Panc1 (cell line): ENCODE data around the gene ENOX1. TPM values are rescaled to one million over a fixed set of nuclear protein-coding genes. Genes with fewer than 3 reads are reported as not detected.

Source experiments
- ATAC-seq: fragments of 200-7000 bp; cut with Tn5 transposase; 2 replicates; pipeline ENCODE4 v1.9.1; 2020; ENCODE audit warnings: mild to moderate bottlenecking, moderate library complexity
- BruUV-seq: library from RNA; stranded (reverse); fragments of 400-500 nt; replicated peaks from 2 replicates; lab custom pipeline; 2021; lab: Mats Ljungman, UMichigan
- CTCF ChIA-PET: fragments of 300-600 bp; sonication (Branson Sonifier 250); formaldehyde crosslinking; loops from one replicate; lab custom pipeline; 2022; ENCODE audit warnings: antibody characterized with exemption; lab: Charles Lee
- POLR2A ChIA-PET: fragments of 300-600 bp; sonication (Branson Sonifier 250); formaldehyde crosslinking; loops from one replicate; lab custom pipeline; 2022; ENCODE audit warnings: antibody characterized with exemption; lab: Charles Lee
- DNase-seq: peaks from one replicate; pipeline ENCODE4 v3.0.0-alpha.2; 2010; ENCODE audit warnings: low read depth, low spot score
- H3K27ac ChIP-seq: 2 replicates; pipeline ENCODE4 v1.5.1; 2011; ENCODE audit warnings: mild to moderate bottlenecking, low read length, inconsistent platforms
- H3K27me3 ChIP-seq: fragments of 200-500 bp; sonication (Bioruptor generic); 2 replicates; pipeline ENCODE4 v1.6.0; 2014; ENCODE audit warnings: low read length, inconsistent platforms; ENCODE audit not compliant: control insufficient read depth, insufficient read depth
- H3K36me3 ChIP-seq: fragments of 200-500 bp; sonication (Bioruptor generic); 2 replicates; pipeline ENCODE4 v1.5.1; 2014; ENCODE audit warnings: inconsistent platforms, mild to moderate bottlenecking, low read length, moderate library complexity; ENCODE audit not compliant: control insufficient read depth, insufficient read depth
- H3K4me1 ChIP-seq: 2 replicates; pipeline ENCODE4 v1.5.1; 2011; ENCODE audit warnings: inconsistent platforms, mild to moderate bottlenecking, low read length, moderate library complexity; ENCODE audit not compliant: control insufficient read depth, insufficient read depth
- H3K4me3 ChIP-seq, 2 experiments: 2 replicates each; pipeline ENCODE4 v1.5.1; 2011 to 2012; ENCODE audit warnings: low read depth in 2 of 2, low read length in 2 of 2, mild to moderate bottlenecking in 2 of 2, inconsistent platforms in 1 of 2, moderate library complexity in 1 of 2
- H3K9me3 ChIP-seq: fragments of 200-500 bp; sonication (Bioruptor generic); 2 replicates; pipeline ENCODE4 v1.5.1; 2014; ENCODE audit warnings: low read depth, mild to moderate bottlenecking, inconsistent platforms, low read length, moderate library complexity; ENCODE audit not compliant: control insufficient read depth, insufficient read depth
- POLR2AphosphoS5 ChIP-seq: IDR thresholded peaks from 2 replicates; pipeline ENCODE4 v1.6.1; 2012; ENCODE audit warnings: mild to moderate bottlenecking, low read depth, low read length, moderate library complexity
- SIN3A ChIP-seq: IDR thresholded peaks from 2 replicates; pipeline ENCODE4 v1.6.1; 2012; ENCODE audit warnings: low read depth, mild to moderate bottlenecking, low read length, moderate library complexity, borderline replicate concordance; ENCODE audit not compliant: insufficient read depth
- TCF7L2 ChIP-seq: IDR thresholded peaks from 2 replicates; pipeline ENCODE4 v1.6.1; 2011; ENCODE audit warnings: mild to moderate bottlenecking, low read depth, low read length, inconsistent platforms
- in situ Hi-C: cut with HindIII; loops from 2 replicates; pipeline ENCODE4 v1.10.0; 2016; ENCODE audit warnings: low sequenced_read_pairs, low pct_unique_long_range_greater_than_20kb
- intact Hi-C: fragments of 100-400 bp; cut with micrococcal nuclease; formaldehyde crosslinking; loops from one replicate; pipeline ENCODE4 v1.10.0; 2022; ENCODE audit not compliant: unreplicated experiment
- total RNA-seq: library from RNA; stranded (reverse); gene quantifications from one replicate; pipeline ENCODE4 v1.2.1, GENCODE V29; 2021; ENCODE audit not compliant: unreplicated experiment
- TF ChIP-seq, protein P1 (sequence below): fragments of 450-650 bp; IDR thresholded peaks from 2 replicates; pipeline ENCODE4 v1.5.1; 2017; ENCODE audit warnings: mild to moderate bottlenecking
- TF ChIP-seq, protein P2 (sequence below), 2 experiments: IDR thresholded peaks; 2 replicates each; pipeline ENCODE4 v1.6.1; 2011 to 2012; ENCODE audit warnings: low read depth in 2 of 2, control low read depth in 1 of 2, low read length in 1 of 2, mild to moderate bottlenecking in 1 of 2, moderate library complexity in 1 of 2; ENCODE audit not compliant: insufficient read depth in 1 of 2

The ENOX1 gene
- total RNA-seq, 1 experiment from 2014 or later, result 0.23 TPM

DNA sequence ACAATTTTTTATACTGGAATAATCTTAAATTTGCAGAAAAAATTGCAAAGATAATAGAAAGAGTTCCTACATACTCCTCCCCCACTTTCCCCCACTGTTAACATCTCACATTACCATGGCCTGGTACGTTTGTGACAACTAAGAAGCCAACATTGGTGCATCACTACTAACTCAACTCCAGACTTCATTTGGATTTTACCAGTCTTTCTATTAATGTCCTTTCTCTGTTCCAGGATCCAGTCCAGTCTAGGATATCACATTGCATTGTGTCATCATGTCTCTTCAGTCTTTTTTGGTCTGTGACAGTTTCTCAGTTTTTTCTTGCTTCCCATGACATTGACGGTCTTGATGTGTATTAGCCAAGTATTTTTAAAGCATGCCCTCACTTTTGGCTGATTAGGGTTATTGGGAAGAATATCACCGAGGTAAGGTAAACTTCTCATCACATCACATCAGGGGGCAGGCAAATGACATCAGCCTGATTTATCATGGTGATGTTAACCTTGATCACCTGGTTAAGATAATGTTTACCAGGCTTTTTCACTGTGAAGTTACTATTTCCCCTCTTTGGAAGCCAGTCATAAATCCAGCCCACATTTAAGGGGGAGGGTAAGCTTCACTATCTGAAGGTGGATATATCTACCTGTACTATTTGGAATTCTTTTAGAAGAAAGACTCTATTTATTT, 322.1 kb downstream of the ENOX1 start:
- no peaks in the 10 kb centered on the region for H3K36me3 ChIP-seq
- ATAC-seq (no peak), DNase-seq (no peak)
- no peaks in the 10 kb centered on the region for H3K9me3 ChIP-seq
- no peak overlapping the region for H3K27ac ChIP-seq
- no peaks in the 10 kb centered on the region for H3K4me1 ChIP-seq
- no peaks in the 10 kb centered on the region for H3K27me3 ChIP-seq
- in situ Hi-C loops (no loop called here), intact Hi-C loops (no loop called here)
- TF ChIP-seq TCF7L2 (no peak), POLR2AphosphoS5 (no peak), SIN3A (no peak)
- TF ChIP-seq, protein P1, sequence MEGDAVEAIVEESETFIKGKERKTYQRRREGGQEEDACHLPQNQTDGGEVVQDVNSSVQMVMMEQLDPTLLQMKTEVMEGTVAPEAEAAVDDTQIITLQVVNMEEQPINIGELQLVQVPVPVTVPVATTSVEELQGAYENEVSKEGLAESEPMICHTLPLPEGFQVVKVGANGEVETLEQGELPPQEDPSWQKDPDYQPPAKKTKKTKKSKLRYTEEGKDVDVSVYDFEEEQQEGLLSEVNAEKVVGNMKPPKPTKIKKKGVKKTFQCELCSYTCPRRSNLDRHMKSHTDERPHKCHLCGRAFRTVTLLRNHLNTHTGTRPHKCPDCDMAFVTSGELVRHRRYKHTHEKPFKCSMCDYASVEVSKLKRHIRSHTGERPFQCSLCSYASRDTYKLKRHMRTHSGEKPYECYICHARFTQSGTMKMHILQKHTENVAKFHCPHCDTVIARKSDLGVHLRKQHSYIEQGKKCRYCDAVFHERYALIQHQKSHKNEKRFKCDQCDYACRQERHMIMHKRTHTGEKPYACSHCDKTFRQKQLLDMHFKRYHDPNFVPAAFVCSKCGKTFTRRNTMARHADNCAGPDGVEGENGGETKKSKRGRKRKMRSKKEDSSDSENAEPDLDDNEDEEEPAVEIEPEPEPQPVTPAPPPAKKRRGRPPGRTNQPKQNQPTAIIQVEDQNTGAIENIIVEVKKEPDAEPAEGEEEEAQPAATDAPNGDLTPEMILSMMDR, result no peak
- TF ChIP-seq, protein P2, sequence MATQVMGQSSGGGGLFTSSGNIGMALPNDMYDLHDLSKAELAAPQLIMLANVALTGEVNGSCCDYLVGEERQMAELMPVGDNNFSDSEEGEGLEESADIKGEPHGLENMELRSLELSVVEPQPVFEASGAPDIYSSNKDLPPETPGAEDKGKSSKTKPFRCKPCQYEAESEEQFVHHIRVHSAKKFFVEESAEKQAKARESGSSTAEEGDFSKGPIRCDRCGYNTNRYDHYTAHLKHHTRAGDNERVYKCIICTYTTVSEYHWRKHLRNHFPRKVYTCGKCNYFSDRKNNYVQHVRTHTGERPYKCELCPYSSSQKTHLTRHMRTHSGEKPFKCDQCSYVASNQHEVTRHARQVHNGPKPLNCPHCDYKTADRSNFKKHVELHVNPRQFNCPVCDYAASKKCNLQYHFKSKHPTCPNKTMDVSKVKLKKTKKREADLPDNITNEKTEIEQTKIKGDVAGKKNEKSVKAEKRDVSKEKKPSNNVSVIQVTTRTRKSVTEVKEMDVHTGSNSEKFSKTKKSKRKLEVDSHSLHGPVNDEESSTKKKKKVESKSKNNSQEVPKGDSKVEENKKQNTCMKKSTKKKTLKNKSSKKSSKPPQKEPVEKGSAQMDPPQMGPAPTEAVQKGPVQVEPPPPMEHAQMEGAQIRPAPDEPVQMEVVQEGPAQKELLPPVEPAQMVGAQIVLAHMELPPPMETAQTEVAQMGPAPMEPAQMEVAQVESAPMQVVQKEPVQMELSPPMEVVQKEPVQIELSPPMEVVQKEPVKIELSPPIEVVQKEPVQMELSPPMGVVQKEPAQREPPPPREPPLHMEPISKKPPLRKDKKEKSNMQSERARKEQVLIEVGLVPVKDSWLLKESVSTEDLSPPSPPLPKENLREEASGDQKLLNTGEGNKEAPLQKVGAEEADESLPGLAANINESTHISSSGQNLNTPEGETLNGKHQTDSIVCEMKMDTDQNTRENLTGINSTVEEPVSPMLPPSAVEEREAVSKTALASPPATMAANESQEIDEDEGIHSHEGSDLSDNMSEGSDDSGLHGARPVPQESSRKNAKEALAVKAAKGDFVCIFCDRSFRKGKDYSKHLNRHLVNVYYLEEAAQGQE (IDR thresholded peaks at IDR 0.05; ENCODE audit: insufficient read depth in 1 of 2, low read depth in 2 of 2, low read length in 1 of 2), result no peak
- CTCF ChIA-PET, result no interaction called here
- BruUV-seq, result no TSS peak
- POLR2A ChIA-PET, result no interaction called here
- H3K4me3 ChIP-seq, result no peak overlapping the region

DNA sequence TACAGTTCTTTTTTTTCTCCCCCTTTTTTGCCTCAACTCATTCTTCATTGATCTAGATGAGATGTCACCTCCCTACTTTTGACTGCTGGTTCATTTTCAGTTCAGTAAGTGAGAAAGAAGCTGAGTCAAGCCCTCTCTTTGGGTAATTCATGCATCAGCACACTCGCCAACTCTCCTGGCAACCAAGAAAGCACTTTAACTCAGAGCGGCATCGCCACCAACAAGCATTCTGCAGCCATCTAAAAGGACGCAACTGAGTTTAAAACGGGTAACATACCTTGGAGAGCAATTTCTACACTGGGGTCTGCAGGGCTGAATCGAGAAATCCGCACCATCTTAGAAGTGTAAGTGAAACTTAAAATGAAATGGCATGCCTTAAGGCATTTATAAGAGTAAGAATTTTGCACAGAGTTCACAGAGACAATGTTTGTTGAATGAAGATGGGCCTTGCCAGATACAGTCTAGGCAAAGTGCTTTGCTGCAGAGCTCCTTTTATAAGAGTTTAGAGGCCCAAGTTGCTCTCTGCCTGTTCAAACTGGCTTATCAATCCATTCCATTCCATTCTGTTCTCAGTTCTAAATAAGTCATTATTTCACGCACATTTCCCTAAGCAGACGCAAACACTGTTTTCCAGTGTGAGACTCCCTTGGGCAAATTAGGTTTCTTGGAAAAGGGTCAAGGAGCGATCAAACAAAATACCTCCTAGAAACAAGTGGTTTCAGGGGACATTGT, 338.0 kb downstream of the ENOX1 start:
- intact Hi-C loops (no loop called here), in situ Hi-C loops (no loop called here)
- TF ChIP-seq, protein P2 (IDR thresholded peaks at IDR 0.05; ENCODE audit: insufficient read depth in 1 of 2, low read depth in 2 of 2, low read length in 1 of 2), result no peak
- TF ChIP-seq SIN3A (no peak), POLR2AphosphoS5 (no peak)
- Histone ChIP-seq H3K4me1 (no peaks in the 10 kb centered on the region), H3K27me3 (no peaks in the 10 kb centered on the region), H3K9me3 (no peaks in the 10 kb centered on the region), H3K4me3 (no peak overlapping the region), H3K27ac (no peak overlapping the region), H3K36me3 (no peaks in the 10 kb centered on the region)
- POLR2A ChIA-PET, result no interaction called here
- ATAC-seq, result no peak
- no TSS peak for BruUV-seq
- no peak for DNase-seq
- CTCF ChIA-PET, result no interaction called here
